RWPE2 (cell line): ENCODE results near the gene PTPN3.
A peak's percentile ranks its signal among the peaks of the same experiment; 100 is the strongest.

ENCODE experiments used
- ATAC-seq: fragments of 200-7000 bp; cut with Tn5 transposase; 3 replicates; pipeline ENCODE4 v1.9.1; 2021; ENCODE audit warnings: low read depth
- DNase-seq: peaks from one replicate; pipeline ENCODE4 v3.0.0-alpha.2; 2020; ENCODE audit warnings: low spot score
- H3K27ac ChIP-seq: fragments of 450-650 bp; 2 replicates; pipeline ENCODE4 v1.5.1; 2017; ENCODE audit warnings: mild to moderate bottlenecking; ENCODE audit not compliant: poor library complexity, severe bottlenecking
- H3K27me3 ChIP-seq: fragments of 250-450 bp; sonication (Bioruptor Pico); 2 replicates; pipeline ENCODE4 v1.5.1; 2021; ENCODE audit warnings: mild to moderate bottlenecking, moderate library complexity; ENCODE audit not compliant: insufficient read depth, poor library complexity, severe bottlenecking
- H3K36me3 ChIP-seq: fragments of 250-450 bp; sonication (Bioruptor Pico); 2 replicates; pipeline ENCODE4 v1.5.1; 2020; ENCODE audit warnings: low read depth, mild to moderate bottlenecking, moderate library complexity
- H3K4me1 ChIP-seq: fragments of 250-450 bp; sonication (Bioruptor Pico); 2 replicates; pipeline ENCODE4 v1.5.1; 2021; ENCODE audit warnings: mild to moderate bottlenecking, moderate library complexity; ENCODE audit not compliant: insufficient read depth, poor library complexity, severe bottlenecking
- H3K4me3 ChIP-seq: fragments of 250-450 bp; sonication (Bioruptor Pico); 2 replicates; pipeline ENCODE4 v1.5.1; 2021; ENCODE audit warnings: mild to moderate bottlenecking, moderate library complexity; ENCODE audit not compliant: severe bottlenecking
- H3K9me3 ChIP-seq: fragments of 250-450 bp; sonication (Bioruptor Pico); 2 replicates; pipeline ENCODE4 v1.5.1; 2021; ENCODE audit warnings: mild to moderate bottlenecking, moderate library complexity; ENCODE audit not compliant: severe bottlenecking
- TF ChIP-seq, protein P1 (sequence below): fragments of 450-650 bp; IDR thresholded peaks from one replicate; pipeline ENCODE4 v1.5.1; 2017; ENCODE audit warnings: mild to moderate bottlenecking, moderate library complexity; ENCODE audit not compliant: poor library complexity, severe bottlenecking

The PTPN3 gene

DNA sequence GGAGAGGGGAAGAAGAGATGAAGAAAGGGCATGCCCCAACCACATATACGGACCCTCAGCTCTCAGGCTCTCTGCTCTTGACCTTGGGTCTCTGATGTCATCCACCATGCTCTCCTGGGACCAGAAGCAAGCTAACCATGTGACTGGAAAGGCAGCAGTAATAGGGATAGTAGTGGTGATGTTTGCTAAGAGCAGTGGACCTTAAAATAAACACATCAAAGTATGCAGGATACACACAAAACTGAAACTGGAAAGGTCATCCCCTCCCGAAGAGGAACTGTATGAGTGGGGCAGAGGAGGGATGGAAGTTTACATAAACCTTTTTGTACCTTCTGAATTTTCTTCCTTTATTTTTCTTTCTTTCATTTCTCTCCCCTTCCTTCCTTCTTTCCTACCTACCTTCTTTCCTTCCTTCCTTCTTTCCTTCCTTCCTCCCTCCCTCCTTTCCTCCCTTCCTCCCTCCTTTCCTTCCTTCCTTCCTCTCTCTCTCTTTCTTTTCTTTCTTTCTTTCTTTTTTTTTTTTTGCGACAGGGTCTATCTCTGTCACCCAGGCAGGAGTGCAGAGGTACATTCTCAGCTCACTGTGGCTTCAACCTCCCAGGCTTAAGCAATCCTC lies 8.1 kb upstream of the PTPN3 start:
- ATAC-seq: no peak
- TF ChIP-seq, protein P1, sequence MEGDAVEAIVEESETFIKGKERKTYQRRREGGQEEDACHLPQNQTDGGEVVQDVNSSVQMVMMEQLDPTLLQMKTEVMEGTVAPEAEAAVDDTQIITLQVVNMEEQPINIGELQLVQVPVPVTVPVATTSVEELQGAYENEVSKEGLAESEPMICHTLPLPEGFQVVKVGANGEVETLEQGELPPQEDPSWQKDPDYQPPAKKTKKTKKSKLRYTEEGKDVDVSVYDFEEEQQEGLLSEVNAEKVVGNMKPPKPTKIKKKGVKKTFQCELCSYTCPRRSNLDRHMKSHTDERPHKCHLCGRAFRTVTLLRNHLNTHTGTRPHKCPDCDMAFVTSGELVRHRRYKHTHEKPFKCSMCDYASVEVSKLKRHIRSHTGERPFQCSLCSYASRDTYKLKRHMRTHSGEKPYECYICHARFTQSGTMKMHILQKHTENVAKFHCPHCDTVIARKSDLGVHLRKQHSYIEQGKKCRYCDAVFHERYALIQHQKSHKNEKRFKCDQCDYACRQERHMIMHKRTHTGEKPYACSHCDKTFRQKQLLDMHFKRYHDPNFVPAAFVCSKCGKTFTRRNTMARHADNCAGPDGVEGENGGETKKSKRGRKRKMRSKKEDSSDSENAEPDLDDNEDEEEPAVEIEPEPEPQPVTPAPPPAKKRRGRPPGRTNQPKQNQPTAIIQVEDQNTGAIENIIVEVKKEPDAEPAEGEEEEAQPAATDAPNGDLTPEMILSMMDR: no peak
- Histone ChIP-seq H3K36me3 (no peaks in the 10 kb centered on the region), H3K4me1 (peaks cover 3% of the 10 kb centered on the region), H3K27me3 (no peaks in the 10 kb centered on the region), H3K9me3 (no peaks in the 10 kb centered on the region), H3K27ac (no peak overlapping the region), H3K4me3 (no peak overlapping the region)
- no peak for DNase-seq

DNA sequence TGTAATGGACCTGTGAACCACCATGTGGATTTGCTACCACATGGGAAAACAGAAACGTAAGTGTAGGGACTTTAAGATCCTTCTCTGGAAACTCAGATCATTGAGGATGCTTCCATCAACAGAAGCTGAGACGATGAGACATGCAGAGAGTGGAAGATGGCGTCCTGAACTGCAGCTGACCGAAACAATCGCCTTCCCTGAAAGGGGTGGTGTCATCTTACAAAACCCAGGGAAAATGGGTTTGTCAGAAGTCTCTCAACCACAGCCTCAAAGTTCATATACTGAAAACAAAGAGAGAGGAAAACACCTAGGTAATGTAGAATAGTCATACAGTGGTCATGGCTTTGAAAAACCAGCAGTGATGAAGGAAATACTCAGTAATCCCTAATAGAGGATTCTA lies 6.6 kb upstream of the PTPN3 start:
- TF ChIP-seq, protein P1: no peak
- ATAC-seq (no peak), DNase-seq (no peak)
- no peak overlapping the region for H3K27ac ChIP-seq
- H3K4me1 ChIP-seq: no peaks in the 10 kb centered on the region
- H3K9me3 ChIP-seq: no peaks in the 10 kb centered on the region
- peaks cover 3% of the 10 kb centered on the region for H3K27me3 ChIP-seq
- H3K4me3 ChIP-seq: no peak overlapping the region
- H3K36me3 ChIP-seq: no peaks in the 10 kb centered on the region

DNA sequence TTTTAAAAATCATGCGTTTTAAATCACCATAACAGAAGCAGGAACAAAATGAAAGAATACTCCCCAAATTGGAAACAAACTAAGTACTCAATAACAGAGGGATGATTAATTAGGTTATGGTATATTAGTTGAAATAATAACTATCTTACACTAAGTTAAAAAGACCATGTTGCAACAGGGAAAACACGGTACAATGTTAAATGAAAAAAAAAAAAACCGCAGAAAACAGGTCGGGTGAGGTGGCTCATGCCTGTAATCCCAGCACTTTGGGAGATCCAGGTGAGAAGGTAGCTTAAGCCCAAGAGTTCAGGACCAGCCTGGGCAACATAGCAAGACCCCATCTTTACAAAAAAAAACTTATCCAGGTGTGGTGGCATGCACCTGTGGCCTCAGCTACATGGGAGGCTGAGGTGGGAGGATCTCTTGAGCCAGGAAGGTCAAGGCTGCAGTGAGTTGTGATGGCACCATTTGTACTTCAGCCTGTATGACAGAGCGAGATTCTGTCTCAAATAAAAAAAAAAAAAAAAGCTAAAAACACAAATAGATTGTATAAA lies 2.4 kb upstream of the PTPN3 start:
- TF ChIP-seq, protein P1: no peak
- H3K27me3 ChIP-seq: peaks cover 3% of the 10 kb centered on the region
- no peak overlapping the region for H3K4me3 ChIP-seq
- ATAC-seq: no peak
- DNase-seq: no peak
- peaks cover 6% of the 10 kb centered on the region for H3K4me1 ChIP-seq
- H3K27ac ChIP-seq: no peak overlapping the region
- H3K9me3 ChIP-seq: no peaks in the 10 kb centered on the region
- H3K36me3 ChIP-seq: peaks cover 11% of the 10 kb centered on the region; the same call in 1 of the 2 replicates

DNA sequence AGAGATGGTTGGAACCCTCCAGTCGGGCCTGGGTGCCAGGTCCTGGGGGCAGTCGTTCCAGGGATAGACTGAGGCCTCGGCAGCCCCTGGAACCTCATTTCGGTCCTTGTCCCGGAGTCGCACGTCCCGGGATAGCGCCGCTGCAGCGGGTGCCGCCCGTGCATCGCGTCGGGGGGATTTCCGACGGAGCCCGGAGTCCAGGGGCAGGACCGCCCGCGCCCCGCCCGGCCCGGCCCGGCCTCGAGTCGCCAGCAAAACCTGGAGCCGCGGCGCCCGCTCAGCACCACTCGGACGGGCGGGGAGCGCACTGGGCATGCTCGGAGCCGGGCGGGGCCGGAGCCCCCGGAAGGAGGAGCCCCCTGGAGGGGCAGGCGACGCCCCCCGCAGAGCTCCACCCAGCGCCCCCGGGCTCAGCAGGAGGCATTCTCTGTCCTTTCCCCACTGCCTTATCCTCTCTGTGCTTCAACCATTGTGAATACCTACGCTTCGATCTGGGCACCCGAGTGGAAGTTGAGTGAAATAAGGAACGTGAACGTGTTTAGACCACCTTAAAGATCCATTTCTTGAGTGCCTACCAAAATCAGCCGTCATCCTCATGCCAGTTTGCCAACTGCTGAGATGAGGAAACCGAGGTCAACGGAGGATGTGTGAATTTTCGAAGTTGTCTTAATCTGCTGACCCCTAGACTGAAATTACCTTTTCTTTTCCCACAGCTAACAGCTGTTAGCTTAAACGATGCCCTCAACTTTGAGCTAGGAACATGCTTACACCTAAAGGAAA lies 1.7 kb upstream of the PTPN3 start:
- H3K9me3 ChIP-seq: no peaks in the 10 kb centered on the region
- H3K27me3 ChIP-seq: peaks cover 3% of the 10 kb centered on the region
- TF ChIP-seq, protein P1: no peak
- ATAC-seq (peak; percentile 49; the same call in 2 of the 3 replicates), DNase-seq (no peak)
- peaks cover 6% of the 10 kb centered on the region for H3K4me1 ChIP-seq
- H3K36me3 ChIP-seq: peaks cover 16% of the 10 kb centered on the region
- H3K4me3 ChIP-seq: no peak overlapping the region
- H3K27ac ChIP-seq: no peak overlapping the region
